IPS-NIHi11 (cell line): Measurements from ENCODE around the gene IVD.

Experiments
- DNase-seq: peaks from one replicate; pipeline ENCODE4 v3.0.0; 2012; ENCODE audit warnings: mixed read lengths, low spot score

Gene IVD

GRCh38 chr15:40377606-40378005 is 28.0 kb upstream of the IVD start:
- no peak for DNase-seq

DNA sequence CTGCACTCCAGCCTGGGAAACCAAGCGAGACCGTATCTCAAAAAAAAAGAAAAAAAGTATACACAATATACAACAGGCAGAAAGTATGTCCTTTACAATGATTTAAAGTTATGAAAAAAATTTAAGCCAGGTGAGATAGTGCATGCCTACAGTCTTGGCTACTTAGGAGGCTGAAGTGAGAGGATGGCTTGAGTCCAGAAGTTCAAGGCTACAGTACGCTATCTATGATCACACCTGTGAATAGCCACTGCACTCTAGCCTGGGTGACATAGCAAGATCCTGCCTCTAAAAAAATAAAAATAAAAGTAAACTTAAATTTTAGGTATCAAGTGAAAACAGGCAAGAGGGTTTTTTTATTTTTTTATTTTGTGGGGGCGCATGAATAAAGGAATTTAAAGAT is 26.2 kb upstream of the IVD start:
- no peak for DNase-seq

DNA sequence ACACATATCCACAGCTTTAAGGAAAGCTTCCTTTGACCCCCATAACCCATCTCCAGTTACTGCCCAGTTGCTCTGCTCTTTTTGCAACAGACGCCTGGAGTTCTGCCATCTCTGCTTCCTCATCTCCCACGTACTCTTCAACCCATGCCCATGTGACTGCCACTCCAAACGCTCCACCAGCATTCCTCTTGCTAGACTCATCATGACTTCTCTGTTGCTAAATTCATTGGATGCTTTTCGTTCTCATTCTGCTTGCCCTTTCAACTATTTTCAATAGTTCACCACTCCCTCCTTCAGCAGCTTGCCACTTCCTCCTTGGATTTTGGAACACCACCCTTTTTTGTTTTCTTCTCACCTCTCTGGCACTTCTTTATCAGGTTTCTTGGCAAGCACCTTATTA is 25.7 kb upstream of the IVD start:
- DNase-seq = no peak

DNA sequence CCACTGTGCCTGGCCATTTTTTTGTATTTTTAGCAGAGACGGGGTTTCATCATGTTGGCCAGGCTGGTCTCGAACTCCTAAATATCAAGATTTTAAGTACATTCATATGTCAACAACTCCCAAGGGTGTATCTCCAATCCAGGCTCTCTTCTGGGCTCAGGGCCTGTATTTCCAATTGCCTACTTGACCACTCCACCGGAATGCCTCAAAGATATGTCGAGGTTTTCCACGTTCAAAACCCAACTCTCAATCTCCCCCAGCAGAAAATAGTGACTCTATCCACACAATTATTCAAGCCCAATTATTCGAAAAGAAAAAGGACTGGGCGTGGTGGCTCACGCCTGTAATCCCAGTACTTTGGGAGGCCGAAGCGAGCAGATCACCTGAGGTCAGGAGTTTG is 25.0 kb upstream of the IVD start:
- no peak for DNase-seq

DNA sequence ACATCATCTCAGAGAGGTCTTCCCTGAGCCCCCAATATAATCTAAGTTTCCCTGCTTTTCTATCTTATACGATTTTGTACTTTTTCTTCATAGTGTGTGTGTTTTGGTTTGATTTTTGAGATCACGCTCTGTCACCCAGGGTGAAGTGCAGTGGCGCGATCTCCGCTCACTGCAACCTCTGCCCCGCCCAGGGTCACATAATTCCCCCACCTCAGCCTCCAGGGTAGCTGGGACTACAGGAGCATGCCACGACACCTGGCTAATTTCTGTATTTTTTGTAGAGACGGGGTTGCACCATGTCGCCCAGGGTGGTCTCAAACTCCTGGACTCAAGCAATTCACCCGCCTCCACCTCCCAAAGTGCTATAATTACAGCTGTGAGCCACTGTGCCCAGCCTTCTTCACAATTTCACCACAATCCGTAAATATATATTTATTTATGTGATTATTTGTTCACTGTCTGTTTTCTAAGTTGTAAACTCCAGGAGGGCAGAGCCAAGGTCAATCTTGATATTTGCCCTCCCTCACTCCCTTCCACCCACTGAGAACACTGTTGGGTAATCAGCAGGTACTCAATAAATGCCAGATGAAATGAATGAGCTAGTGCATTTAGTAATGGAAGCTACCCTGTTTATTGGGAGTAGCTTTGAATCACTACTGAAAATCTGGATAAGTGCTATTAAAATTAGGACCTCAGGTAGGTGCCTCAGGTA is 23.6 kb upstream of the IVD start:
- no peak for DNase-seq

GRCh38 chr15:40382580-40383456 is 22.8 kb upstream of the IVD start, which contains the start of gene KNSTRN:
TSS of gene KNSTRN (plus strand) at chr15:40382721. CDS start at chr15:40382836, 115 bp downstream.
- DNase-seq = peak; percentile 96

DNA sequence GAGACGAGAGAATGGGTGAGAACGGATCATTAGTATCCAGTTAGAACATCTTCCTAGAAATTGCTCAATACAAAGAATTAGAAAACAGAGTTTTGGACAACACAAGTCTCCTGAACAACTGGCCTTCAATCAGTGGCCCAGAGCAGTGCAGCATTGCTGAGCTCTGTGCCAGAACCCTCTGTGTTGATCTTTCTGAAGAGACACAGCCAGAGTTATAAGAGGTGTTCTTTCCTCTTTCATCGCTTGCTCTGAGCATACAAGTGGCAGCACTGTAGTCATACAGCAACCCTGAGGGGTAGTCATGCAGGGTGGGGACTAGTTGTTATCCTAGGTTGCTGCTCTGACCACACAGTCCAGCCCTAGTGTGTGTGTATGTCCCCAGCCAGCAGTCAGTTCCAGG is 19.1 kb upstream of the IVD start:
- DNase-seq = no peak

GRCh38 chr15:40388941-40389823 is 16.4 kb upstream of the IVD start:
- DNase-seq = no peak

- no peak for DNase-seq
Observed at GRCh38 chr15:40389824-40390595, 15.6 kb upstream of the IVD start.

DNA sequence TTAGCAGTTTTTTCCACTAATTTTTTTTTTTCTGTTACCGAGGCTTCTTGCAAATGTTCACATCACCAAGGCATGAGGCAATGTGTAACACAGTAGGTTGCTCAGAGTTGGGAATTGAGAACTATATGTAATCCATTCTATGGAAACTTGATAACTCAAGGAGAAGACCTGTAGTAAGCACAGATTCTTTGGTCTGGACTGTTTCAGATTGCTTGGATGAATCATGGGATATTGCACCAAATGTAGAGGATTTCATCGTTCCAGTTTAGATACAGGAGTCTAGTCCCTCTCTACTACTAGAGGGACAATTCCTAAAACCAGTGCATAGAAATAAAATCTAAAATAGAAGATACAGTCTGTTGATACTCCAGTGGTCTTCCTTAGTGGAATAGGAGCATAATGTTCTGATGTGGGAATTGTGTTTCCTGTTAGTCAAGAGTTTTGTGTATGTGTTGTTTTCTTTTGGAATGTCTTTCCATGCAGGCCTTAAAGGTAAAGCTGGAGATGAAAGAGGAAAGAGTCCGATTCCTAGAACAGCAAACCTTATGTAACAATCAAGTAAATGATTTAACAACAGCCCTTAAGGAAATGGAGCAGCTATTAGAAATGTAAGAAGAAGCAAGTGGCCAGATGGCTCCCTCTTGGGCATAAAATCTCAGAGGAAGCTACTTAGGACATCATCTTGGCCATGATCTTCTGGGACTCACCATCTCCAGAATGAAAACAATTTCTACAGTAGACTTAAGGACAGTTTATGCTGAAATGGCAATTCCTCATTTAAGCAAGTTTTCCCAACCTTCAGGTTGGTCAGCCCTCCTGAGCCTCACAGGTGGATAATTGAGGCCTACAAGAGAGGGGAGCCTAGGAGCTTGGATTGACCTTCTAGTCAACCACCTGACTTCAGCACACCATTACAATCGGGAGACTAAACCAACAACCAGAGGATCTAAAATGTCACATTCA is 12.3 kb upstream of the IVD start:
- DNase-seq = no peak

- DNase-seq = no peak
Observed at GRCh38 chr15:40397688-40398412, 7.7 kb upstream of the IVD start.

- no peak for DNase-seq
Observed at GRCh38 chr15:40398413-40398873, 7.2 kb upstream of the IVD start.

DNA sequence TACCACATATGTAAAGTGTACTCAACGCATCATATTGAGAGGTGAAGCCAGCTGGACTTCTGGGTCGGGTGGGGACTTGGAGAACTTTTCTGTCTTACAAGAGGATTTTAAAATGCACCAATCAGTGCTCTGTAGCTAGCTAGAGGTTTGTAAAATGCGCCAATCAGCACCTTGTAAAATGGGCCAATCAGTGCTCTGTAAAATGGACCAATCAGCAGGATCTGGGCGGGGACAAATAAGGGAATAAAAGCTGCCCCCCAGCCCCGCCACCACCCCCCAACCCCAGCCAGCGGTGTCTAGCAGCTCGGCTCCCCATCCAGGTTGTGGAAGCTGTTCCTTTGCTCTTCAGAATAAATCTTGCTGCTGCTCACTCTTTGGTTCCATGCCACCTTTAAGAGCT is 6.2 kb upstream of the IVD start:
- DNase-seq = no peak

- DNase-seq = no peak
Observed at GRCh38 chr15:40407330-40407990, 1.9 kb downstream of the IVD start.

DNA sequence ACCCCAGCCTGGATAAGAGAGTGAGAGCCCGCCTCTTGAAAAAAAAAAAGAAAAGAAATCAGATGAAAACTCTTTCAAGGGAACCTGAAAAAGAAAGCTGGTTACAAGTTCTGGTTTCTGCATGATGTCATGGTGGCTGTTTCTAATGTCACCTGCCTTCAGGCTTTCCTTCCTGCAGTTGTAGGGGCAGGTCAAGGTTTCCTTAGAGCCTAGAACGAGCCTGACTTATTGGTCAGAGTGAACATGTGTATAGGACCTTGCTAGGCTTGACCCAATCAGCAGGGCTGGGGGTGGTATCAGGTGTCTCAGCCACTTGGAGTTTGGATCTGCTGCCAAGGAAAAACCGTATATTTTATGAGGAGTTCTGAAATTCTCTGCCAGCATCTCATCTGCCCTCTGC is 3.8 kb downstream of the IVD start:
- DNase-seq = no peak

- no peak for DNase-seq
Observed at GRCh38 chr15:40410476-40410875, 4.9 kb downstream of the IVD start.

GRCh38 chr15:40412095-40412759 is 6.6 kb downstream of the IVD start:
- DNase-seq = no peak

GRCh38 chr15:40413036-40413435 is 7.4 kb downstream of the IVD start:
- no peak for DNase-seq
